Right cardiac atrium (tissue), 5 donors: ENCODE measurements around the gene C1orf50. TPM values are rescaled to one million over a fixed set of nuclear protein-coding genes. Genes with fewer than 3 reads are reported as not detected.

Source experiments
- ATAC-seq, 2 donors: fragments of 200-7000 bp; cut with Tn5 transposase; one replicate each; pipeline versions ENCODE4 v1.8.0 to v1.9.1; 2020; ENCODE audit warnings: moderate library complexity in 2 of 2, mild to moderate bottlenecking in 1 of 2
- DNase-seq, 3 donors: peaks; one replicate each; pipeline ENCODE4 v3.0.0-alpha.2; 2020
- H3K27ac ChIP-seq: one replicate; pipeline ENCODE4 v1.5.1; 2013; ENCODE audit warnings: mild to moderate bottlenecking, low read length, control low read depth, moderate library complexity
- H3K27me3 ChIP-seq: one replicate; pipeline ENCODE4 v1.6.1; 2013; ENCODE audit not compliant: control insufficient read depth, insufficient read depth
- H3K4me1 ChIP-seq: one replicate; pipeline ENCODE4 v1.6.1; 2013; ENCODE audit warnings: low read length; ENCODE audit not compliant: control insufficient read depth, insufficient read depth
- H3K4me3 ChIP-seq: one replicate; pipeline ENCODE4 v1.5.1; 2013; ENCODE audit warnings: low read length, control low read depth
- H3K9me3 ChIP-seq: one replicate; pipeline ENCODE4 v1.6.1; 2013; ENCODE audit warnings: low read length; ENCODE audit not compliant: control insufficient read depth
- WGBS: extraction: QIAGEN DNeasy Blood & Tissue Kit; methylation state at CpG from one replicate; pipeline ENCODE4 v1.1.7; 2013; 5-methylcytosine and 5-hydroxymethylcytosine counted together
- intact Hi-C, 4 donors: fragments of 100-400 bp; cut with DNase I; formaldehyde crosslinking; loops; one replicate each; pipeline versions ENCODE4 v1.11.0 to v1.14.0; 2022 to 2023
- polyA plus RNA-seq: library from polyadenylated mRNA; stranded (reverse); fragments of 200-250 nt; gene quantifications from one replicate; pipeline ENCODE4 v1.2.3, GENCODE V29; 2013
- total RNA-seq, 4 donors: library from RNA; stranded (reverse); fragmentation: NEBNext Ultra II Directional; extraction: Animal tissue kit (Norgen Biotek cat#: 25700); gene quantifications; one replicate each; pipeline ENCODE4 v1.2.1, GENCODE V29; 2021
- donor health status: healthy with polysubstance abuse.
- donor health status: DM: no; HTN: yes; CAD: no.
- donor health status: DM: no; HTN: no; CAD: no.
- donor health status: DM: no; HTN: yes; CAD: no; lungs with severe emphysema.
- donor health status: DM: yes; HTN: yes; CAD: no.

The C1orf50 gene
- total and polyA plus RNA-seq, 5 donors: 3.8 to 11.3 (median 7.2) TPM

DNA sequence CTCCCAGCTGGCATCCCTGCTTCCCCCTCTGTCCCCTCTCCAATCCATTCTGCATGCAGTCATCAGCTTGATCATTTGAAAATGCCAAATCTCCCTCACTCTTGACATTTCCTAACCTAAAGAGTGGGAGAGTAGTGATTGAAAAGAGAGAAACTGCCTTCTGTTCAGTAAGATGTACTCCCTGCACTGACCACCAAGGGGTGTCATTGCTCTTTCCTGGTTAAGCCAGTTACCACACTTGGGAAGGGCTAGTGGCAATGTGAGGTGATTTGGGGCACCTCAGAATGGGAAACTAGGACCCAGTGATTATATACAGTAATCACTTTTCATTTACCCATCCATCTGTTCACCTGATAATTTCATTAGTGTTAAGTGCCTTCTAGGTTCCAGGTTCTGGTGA is 10.8 kb downstream of the C1orf50 start:
- peak; percentile 52 to 57 for ATAC-seq
- no peaks in the 10 kb centered on the region for H3K9me3 ChIP-seq
- H3K4me1 ChIP-seq: peaks cover 1% of the 10 kb centered on the region
- intact Hi-C loops: loop anchor here in 1 of 4 donors (10.0 kb wide), 1 partner anchor 297 kb away; no protein-coding TSS in a partner anchor
- H3K4me3 ChIP-seq: no peak overlapping the region
- no peak for DNase-seq
- no peaks in the 10 kb centered on the region for H3K27me3 ChIP-seq
- no peak overlapping the region for H3K27ac ChIP-seq

DNA sequence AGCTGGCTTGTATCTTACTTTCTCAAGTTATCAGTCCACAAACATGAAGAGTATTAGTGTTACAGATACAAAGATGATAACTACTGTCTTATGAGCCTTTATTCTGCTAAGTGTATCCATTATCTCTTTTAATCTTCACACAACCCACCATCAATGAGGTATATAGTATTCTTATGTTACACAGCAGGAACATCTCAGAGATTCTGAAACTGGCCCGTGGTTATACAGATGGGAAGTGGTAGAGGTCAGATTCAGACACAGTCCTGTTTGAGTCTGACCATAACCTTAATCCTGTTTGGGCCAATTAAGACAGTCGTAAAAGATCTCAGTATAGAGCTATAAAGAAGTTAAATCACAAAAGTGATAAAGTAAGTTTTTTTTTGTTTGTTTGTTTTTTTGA is 12.7 kb downstream of the C1orf50 start:
- ATAC-seq: no peak
- no peaks in the 10 kb centered on the region for H3K4me1 ChIP-seq

GRCh38 chr1:42780176-42780575 is 13.1 kb downstream of the C1orf50 start:
- ATAC-seq (no peak), DNase-seq (no peak)
- Histone ChIP-seq H3K9me3 (no peaks in the 10 kb centered on the region), H3K4me3 (no peak overlapping the region), H3K27ac (no peak overlapping the region), H3K4me1 (no peaks in the 10 kb centered on the region), H3K27me3 (no peaks in the 10 kb centered on the region)
- intact Hi-C loops: loop anchor here in 1 of 4 donors (10.0 kb wide), 1 partner anchor 295 kb away; no protein-coding TSS in a partner anchor
- 96% methylated on average over 1 of the region's 1 CpG for WGBS

More for the DNA sequence above, 12.7 kb downstream of the C1orf50 start:
- intact Hi-C loops: loop anchor here in 2 of 4 donors (10.0 kb wide), 1 partner anchor 295 kb away; no protein-coding TSS in a partner anchor
- WGBS: 81% methylated on average over 2 of the region's 2 CpGs
- H3K27ac ChIP-seq: no peak overlapping the region
- no peaks in the 10 kb centered on the region for H3K9me3 ChIP-seq
- DNase-seq: no peak
- H3K27me3 ChIP-seq: no peaks in the 10 kb centered on the region
- no peak overlapping the region for H3K4me3 ChIP-seq

- 99% methylated on average over 2 of the region's 2 CpGs for WGBS
- H3K9me3 ChIP-seq: no peaks in the 10 kb centered on the region
- H3K4me1 ChIP-seq: no peaks in the 10 kb centered on the region
- no peak for ATAC-seq
- H3K27ac ChIP-seq: no peak overlapping the region
- no peak for DNase-seq
- no peak overlapping the region for H3K4me3 ChIP-seq
- intact Hi-C loops: loop anchor here in 1 of 4 donors (10.0 kb wide), 1 partner anchor 292 kb away; no protein-coding TSS in a partner anchor
- no peaks in the 10 kb centered on the region for H3K27me3 ChIP-seq
These were observed 16.0 kb downstream of the C1orf50 start for GRCh38 chr1:42783092-42783491.

- intact Hi-C loops: loop anchor here in 1 of 4 donors (10.0 kb wide), 1 partner anchor 290 kb away; no protein-coding TSS in a partner anchor
- H3K9me3 ChIP-seq: no peaks in the 10 kb centered on the region
- 84% methylated on average over 18 of the region's 18 CpGs for WGBS
- no peaks in the 10 kb centered on the region for H3K27me3 ChIP-seq
- DNase-seq: no peak
- no peak overlapping the region for H3K4me3 ChIP-seq
- H3K4me1 ChIP-seq: no peaks in the 10 kb centered on the region
- peak; percentile 25 to 37 for ATAC-seq
- no peak overlapping the region for H3K27ac ChIP-seq
These were observed 17.5 kb downstream of the C1orf50 start for GRCh38 chr1:42784547-42784945.

DNA sequence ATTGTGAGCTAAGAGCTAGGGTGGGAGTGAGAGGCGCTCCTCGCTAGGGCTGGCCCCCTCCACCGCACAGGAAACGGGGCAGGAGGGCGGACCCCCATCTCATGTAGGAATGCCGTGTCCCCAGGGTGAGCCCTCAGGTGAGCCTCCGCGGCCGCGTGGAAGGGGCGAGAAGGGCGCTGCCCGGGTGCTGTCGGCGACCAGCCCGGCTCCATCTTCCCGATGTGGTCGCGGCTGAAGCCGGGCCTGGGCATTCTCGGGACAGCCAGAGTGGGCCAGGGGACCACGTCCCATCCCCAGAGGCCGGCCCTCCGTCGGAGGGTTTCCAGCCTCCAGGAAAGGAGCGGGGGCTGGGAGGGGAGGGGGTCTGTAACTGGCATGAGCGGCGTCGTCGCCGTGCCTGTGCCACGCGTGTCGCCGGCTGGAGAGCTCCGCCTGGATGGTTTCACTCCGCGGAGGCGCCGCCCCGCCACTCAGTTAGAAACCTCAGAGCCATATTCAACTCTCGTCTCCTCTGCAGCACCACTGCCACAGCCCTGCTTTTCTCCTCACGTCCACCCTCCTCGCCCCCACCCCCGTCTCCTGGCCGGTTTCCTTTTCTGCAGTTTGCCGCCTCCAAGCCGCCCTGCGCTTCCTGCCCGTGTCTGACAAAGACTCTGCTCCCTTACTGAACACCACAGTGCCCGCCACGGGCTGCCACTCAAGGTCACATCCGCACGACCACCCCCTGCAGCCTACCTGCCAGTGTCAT is 18.1 kb downstream of the C1orf50 start, which contains the start of gene TMEM269:
TSS of gene TMEM269 (plus strand) at position 46 of the 748 bp plus-strand sequence. CDS start 4,903 bp downstream, outside the sequence.
- 9% methylated on average over 54 of the region's 54 CpGs for WGBS
- ATAC-seq (peak; percentile 52 to 60), DNase-seq (peak; percentile 32 to 74 (median 62))
- Histone ChIP-seq H3K4me1 (no peaks in the 10 kb centered on the region), H3K4me3 (peak within 1 kb of the TSS; percentile 34), H3K27ac (no peak within 1 kb of the TSS), H3K27me3 (no peaks in the 10 kb centered on the region), H3K9me3 (no peaks in the 10 kb centered on the region)
- intact Hi-C loops: loop anchor here in 1 of 4 donors (10.0 kb wide), 1 partner anchor 290 kb away; no protein-coding TSS in a partner anchor

DNA sequence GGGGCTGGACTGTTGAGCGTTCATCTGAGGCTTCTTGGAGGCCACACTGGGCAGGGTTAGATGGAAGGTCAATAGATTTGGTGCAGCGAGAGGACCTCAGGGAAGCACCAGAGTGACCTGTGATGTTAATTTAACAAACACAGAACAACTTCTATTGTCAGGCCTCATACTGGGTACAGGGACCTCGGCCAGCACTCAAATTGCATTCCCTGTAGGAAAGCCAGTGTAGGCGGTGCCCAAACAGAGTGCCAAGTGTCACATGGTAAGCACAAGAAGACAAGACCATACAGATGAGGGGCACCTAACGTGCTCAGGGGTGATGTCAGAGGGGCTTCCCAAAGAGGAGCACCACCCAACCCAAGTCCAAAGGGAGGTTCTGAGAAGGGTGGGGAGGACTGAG is 19.0 kb downstream of the C1orf50 start:
- ATAC-seq (no peak), DNase-seq (no peak)
- intact Hi-C loops: loop anchor here in 1 of 4 donors (10.0 kb wide), 1 partner anchor 289 kb away; no protein-coding TSS in a partner anchor
- 86% methylated on average over 5 of the region's 5 CpGs for WGBS
- H3K27ac ChIP-seq: no peak overlapping the region
- no peaks in the 10 kb centered on the region for H3K9me3 ChIP-seq
- no peak overlapping the region for H3K4me3 ChIP-seq
- H3K27me3 ChIP-seq: no peaks in the 10 kb centered on the region
- no peaks in the 10 kb centered on the region for H3K4me1 ChIP-seq

DNA sequence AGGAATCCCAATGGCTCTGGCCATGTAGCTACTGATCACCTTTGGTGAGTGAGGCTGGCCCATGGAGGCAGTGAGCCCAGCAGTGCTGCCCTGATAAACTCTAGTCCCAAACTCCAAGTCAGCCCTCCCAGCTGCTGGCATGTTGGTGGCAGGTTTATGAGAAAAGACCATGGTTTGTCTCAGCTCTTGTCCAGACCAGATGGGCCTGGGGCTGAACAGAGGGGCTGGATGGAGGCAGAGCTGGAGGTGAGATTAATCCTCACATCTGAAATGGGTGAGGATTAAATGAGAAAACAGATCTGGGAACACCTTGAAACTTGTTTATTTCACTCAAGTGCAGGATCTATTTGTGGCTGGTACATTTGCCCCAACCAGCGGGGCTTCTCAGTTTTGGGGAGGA is 21.0 kb downstream of the C1orf50 start:
- DNase-seq (no peak), ATAC-seq (no peak)
- no peaks in the 10 kb centered on the region for H3K9me3 ChIP-seq
- intact Hi-C loops: loop anchor here in 1 of 4 donors (10.0 kb wide), 1 partner anchor 287 kb away; no protein-coding TSS in a partner anchor
- WGBS: 97% methylated on average over 1 of the region's 1 CpG
- H3K4me3 ChIP-seq: no peak overlapping the region
- H3K4me1 ChIP-seq: no peaks in the 10 kb centered on the region
- H3K27me3 ChIP-seq: no peaks in the 10 kb centered on the region
- H3K27ac ChIP-seq: no peak overlapping the region

DNA sequence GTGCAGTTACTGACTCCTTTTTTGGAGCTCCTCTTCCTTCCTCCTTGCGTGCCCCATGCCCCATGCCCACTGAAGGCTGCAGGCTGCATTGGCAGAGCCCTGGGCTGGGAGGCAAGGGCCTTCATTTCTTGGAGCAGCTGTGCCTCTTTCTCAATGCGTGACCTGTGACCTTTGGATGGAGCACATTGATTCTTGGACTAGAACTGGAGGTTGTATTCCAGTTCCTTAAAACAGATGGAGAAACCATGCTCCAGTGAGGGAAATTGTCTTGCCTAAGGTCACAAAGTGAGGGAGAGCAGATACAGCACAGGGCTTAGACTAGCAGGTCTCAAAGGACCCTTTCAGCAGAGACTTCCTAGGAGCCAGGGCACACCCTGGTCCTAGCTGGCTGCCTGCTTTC is 26.8 kb downstream of the C1orf50 start:
- no peak for DNase-seq
- intact Hi-C loops: no loop called here
- peak in 1 of 2 donors; percentile 61 for ATAC-seq

DNA sequence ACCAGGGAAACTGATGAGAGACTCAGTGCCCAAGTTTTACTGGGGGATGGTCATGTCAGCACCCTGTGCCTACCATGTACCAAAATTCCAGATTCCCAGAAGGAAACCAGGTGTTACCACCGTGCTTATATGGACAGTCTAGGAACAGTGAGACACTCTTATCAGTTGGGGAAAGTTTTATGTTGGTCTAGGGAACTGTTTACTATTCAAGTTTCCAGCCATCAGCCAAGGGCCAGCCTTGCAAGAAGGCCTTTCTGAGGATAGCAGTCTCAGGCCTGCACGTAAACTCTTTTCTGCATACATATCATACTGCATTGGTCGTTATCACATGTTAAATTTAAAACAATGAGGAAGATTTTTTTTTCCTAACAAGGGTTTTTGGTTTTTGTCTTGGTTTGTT is 30.4 kb downstream of the C1orf50 start:
- no peaks in the 10 kb centered on the region for H3K9me3 ChIP-seq
- no peak overlapping the region for H3K27ac ChIP-seq
- intact Hi-C loops: no loop called here
- no peak overlapping the region for H3K4me3 ChIP-seq
- H3K27me3 ChIP-seq: no peaks in the 10 kb centered on the region
- ATAC-seq: no peak
- no peak for DNase-seq
- 80% methylated on average over 3 of the region's 3 CpGs for WGBS
- H3K4me1 ChIP-seq: no peaks in the 10 kb centered on the region

More for the DNA sequence above, 26.8 kb downstream of the C1orf50 start:
- Histone ChIP-seq H3K27me3 (no peaks in the 10 kb centered on the region), H3K4me1 (no peaks in the 10 kb centered on the region), H3K9me3 (no peaks in the 10 kb centered on the region), H3K27ac (no peak overlapping the region), H3K4me3 (no peak overlapping the region)
- WGBS: 87% methylated on average over 2 of the region's 2 CpGs

- ATAC-seq: no peak
- WGBS: 85% methylated on average over 5 of the region's 5 CpGs
- no peaks in the 10 kb centered on the region for H3K27me3 ChIP-seq
- no peak overlapping the region for H3K27ac ChIP-seq
- no peaks in the 10 kb centered on the region for H3K9me3 ChIP-seq
- intact Hi-C loops: no loop called here
- no peak overlapping the region for H3K4me3 ChIP-seq
- no peak for DNase-seq
- no peaks in the 10 kb centered on the region for H3K4me1 ChIP-seq
These were observed 30.9 kb downstream of the C1orf50 start for GRCh38 chr1:42797979-42798378.
